Stimulated activated CD8-positive, alpha-beta memory T cell treated with anti-CD3 and anti-CD28 coated beads, Interleukin-15, amount 100 ng/mL, for 24 hours (primary cell): Measurements from ENCODE around the gene MRPL2.
A peak's percentile ranks its signal among the peaks of the same experiment; 100 is the strongest.

ENCODE experiments used
- DNase-seq: peaks from one replicate; pipeline ENCODE4 v3.0.0-alpha.2; 2020; ENCODE audit warnings: low read depth

Gene MRPL2

DNA sequence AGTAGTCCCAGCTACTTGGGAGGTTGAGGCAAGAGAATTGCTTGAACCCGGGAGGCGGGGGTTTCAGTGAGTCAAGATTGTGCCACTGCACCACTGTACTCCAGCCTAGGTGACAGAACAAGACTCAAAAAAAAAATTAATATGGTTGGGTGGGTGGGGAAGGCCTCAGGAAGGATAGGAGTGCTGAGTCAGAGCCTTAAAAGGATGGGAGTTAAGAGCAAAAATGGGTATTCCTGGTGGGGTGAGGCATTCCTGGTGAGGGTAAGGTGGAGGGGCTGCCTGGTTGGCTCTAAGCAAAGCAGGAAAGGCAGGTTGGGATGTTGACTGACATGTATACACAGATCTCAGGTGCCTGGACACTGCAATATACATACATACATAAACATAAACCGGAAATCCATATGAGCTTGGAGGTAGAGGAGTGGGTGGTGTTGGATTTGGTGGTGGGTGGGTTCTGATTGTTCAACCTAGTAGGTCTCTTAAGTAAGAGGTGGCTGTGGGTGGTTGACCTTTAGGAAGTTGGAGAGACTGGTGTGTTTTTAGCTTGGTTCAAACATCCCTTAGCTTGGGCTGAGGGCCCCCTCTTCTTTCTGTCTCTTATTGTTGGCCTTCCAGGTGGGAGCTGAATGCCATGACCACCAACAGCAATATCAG, 39.1 kb downstream of the MRPL2 start:
- no peak for DNase-seq

DNA sequence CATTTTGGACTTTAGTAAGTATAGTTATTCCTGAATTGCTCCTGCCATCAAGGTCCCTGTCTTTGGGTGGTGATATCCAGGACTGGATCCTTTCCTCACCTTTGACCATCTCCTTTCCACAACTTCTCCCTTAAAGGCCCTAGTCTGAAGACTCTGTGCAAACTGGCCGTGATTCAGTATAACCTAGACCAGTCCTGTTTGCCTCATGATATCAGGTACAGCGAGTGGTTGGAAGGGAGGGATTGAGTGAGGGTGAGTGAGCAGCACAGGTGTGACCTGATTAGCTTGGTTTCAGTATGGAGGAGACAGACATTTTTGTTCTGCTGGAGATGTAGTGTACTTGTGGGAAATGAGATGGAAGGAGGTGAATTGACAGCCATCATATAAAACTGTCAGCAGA, 40.1 kb downstream of the MRPL2 start:
- DNase-seq, result no peak

DNA sequence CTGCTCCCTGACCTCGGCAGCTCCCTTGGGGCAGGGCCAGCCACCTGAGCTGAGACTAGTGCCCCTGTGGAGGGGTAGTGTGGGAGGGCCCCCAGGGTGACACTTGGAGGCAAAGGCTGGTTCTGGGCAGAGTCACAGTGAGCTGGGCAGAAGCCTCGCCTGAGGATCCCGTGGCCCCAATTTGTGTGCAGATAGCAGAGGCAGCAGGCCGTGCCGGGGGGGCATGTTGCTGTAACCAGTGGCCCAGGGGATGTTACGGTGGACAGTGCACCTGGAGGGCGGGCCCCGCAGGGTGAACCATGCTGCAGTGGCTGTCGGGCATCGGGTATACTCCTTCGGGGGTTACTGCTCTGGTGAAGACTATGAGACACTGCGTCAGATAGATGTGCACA, 42.3 kb downstream of the MRPL2 start:
- DNase-seq, result no peak

DNA sequence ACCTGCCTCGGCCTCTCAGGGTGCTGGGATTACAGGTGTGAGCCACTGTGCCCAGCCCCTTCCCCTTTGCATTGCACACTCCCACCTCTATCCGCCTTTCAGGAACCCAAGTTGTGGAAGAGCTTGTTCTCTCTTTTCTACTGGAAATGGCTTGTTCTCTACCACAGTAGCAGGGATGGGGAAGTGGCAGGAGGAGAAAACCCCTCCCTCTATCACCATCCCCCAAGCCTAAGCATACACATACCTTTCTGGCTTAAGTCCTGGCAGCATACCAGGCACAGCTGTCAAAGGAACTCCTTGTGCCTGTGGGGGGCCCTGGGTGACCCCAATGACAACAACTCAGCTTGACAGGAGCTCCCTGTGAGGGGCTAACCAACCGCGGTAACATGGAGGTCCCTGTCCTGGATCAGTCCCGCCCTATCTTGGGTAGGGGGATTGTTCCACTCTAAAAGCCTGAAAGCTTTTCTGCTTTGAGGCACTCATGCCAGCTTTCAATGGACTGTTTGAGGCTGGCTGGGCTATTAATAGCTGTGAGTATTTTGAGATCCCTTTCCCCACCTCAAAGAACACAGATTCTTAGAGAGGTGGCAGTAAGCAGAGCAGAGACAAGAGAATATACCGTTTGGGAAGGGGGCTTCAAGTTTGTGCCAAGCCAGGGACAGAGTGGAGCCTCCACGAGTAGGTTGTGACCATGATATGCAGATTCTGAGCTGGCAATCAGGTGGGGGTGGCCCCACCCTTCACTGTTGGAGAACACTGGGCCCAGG, 42.9 kb downstream of the MRPL2 start:
- DNase-seq, result no peak

DNA sequence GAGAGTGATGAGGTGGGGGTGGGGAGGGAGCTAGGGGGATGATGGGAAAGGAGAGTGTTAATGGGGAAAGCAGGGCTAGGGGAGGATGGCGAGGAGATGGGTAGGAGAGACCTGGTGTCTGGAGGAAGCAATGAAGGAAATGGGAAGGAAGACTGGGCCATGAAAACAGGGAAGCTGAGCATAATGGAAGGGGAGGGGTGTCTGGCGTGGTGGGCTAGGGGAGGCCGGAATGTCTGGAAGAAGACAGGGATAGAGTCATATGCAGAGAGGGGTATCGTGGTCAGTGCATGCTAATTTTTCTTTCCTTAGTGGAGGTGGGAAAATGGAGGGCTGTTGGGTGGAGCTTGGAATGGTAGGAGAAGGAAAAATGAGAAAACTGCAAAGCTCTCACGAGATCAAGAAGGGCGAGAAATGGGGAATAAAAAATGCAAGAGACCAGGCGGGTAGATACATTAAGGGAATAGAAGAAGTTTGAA, 44.8 kb downstream of the MRPL2 start:
- no peak for DNase-seq

DNA sequence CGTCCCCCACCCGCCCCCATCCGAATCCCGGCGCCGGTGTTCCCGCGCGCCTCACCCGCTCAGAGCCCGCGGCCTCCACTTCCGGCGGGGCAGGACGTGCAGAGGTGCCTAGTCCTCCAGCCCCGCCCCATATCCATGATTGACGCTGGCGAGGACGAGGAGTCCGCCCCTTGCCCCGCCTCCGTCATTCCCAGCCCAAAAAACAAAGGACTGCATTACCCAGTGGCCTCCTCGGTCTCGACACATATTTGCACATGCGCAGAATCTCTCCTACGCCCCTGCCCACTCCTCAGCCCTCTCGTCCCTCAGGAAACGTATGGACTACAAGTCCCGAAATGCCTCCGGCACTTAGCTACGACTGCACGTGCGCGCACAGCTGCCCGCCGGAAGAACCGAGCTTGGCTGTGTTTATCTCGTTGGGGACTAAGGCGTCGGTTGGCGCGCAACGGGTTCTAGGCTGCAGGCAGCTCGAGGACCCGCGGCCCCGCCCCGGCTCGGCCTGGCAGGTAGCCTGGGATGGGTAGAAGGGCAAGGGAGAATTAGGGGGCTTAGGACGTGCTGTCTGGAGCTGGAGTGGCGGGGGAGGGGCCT, 45.3 kb downstream of the MRPL2 start, which contains the start of the genes KLHDC3 and MEA1:
TSS of gene KLHDC3 (plus strand) at position 407 of the 591 bp plus-strand sequence. CDS start 2,944 bp downstream, outside the sequence.
TSS of gene MEA1 (minus strand) at position 104 of the 591 bp plus-strand sequence. CDS start 133 bp downstream, outside the sequence.
- DNase-seq, result peak; percentile 86

DNA sequence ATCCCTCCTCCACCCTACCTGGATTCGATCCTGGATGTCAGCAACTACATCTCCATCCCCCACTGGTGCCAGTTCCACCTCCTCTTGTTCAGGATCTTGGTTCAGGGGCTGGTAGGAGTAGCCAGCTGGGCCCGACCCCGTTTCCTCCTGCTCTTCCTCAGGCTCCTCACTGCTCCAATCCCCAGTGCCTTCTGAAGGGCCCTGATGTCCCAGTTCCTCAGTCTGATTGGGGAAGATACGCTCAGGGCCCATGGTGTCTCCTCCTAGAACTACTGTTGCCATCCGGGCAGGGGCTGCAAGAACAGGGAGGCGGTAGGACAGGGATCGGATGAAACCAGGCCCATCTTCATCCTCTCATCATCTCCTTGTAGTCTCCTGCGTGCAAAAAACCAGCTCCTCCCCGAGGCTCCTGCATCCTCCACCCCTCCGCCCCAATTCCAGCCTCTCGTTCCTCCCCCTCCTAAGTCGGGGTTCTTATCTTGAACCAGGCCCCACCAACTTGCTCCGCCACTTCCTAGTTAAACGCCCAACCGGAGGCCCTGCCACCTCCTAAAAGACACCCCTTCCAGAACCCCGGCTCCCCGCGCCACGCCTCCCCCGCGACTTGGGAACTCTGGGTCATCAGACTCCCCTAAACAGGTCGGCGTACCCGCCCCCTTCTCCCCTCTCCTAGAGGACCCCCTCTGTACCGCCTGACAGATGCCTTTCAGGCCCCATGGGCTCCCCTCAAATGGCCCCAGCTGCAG, 46.0 kb downstream of the MRPL2 start:
- DNase-seq, result no peak

DNA sequence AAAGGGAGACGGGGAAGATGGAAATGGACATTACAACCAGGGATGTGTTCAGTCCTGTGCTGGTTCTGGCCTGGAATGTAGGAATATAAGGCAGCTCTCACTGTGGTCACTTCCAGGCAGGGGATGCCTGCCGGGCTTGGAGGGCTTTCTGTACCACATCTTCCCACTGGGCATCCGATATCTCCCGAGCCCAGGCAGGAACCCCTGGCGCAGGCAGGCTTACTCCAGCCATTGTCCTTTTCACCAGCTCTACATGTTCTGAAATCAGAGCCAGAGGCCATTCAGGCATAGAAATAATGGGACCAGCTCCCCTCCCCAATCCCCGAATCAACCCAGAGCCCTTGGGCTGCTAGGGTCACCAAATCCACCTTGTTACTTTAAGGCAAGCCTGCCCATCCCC, 46.9 kb downstream of the MRPL2 start:
- no peak for DNase-seq

DNA sequence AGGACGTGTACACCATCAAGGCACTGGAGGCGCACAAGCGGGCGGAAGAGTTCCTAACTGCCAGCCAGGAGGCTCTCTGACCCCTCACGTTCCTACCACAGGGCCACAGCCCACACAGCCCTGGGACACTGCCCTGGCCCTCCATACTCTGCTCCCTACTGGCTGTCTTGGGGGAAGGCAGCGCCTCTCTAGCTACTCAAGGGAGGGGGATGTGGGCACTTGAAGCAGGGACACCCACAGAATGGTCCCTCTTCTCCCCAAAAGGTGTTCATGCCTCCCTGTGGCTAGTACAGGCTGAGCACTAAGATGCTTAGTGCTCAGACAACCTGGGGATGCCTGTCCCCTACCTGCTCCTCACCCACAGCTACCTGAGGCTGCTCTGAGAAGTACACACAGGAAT, 48.0 kb downstream of the MRPL2 start:
- no peak for DNase-seq

DNA sequence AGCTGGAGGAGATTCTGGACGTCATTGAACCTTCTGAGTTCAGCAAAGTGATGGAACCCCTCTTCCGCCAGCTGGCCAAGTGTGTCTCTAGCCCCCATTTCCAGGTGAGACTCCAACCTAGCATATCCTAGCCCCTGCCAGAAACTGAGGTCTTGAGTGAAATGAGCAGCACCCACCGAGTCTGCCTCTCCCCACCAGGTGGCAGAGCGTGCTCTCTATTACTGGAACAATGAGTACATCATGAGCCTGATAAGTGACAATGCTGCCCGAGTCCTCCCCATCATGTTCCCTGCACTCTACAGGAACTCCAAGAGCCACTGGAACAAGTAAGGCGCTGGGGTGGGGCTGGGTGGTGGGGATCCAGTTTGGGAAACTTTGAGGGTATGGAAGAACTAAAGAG, 50.1 kb downstream of the MRPL2 start:
- DNase-seq, result no peak

DNA sequence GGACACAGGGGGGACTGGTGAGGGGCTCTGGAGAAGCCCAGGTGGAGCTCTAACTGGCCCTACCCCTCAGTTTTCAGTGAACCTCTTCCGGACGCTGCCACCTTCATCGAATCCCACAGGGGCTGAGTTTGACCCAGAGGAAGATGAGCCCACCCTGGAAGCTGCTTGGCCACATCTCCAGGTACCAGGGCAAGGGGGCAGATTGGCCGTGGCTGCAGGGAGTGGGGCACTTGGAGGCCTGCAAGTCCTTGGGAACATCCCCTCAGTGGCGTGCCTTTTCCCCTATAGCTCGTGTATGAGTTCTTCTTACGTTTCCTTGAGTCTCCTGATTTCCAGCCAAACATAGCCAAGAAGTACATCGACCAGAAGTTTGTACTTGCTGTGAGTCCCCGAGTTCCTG, 52.1 kb downstream of the MRPL2 start:
- no peak for DNase-seq

DNA sequence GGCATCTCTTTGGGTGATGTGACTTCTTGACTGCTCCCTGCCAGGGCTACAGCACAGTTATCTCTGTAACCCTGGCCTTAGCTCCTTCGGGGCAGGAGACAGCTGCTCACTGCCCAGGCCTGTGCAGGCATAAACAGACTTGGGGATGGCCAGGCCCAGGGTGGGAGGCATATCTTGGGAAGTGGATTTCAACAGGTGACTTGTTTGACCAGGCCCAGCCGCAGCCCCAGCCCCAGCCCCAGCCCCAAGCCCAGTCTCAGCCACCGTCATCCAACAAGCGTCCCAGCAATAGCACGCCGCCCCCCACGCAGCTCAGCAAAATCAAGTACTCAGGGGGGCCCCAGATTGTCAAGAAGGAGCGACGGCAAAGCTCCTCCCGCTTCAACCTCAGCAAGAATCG, 53.0 kb downstream of the MRPL2 start:
- no peak for DNase-seq

DNA sequence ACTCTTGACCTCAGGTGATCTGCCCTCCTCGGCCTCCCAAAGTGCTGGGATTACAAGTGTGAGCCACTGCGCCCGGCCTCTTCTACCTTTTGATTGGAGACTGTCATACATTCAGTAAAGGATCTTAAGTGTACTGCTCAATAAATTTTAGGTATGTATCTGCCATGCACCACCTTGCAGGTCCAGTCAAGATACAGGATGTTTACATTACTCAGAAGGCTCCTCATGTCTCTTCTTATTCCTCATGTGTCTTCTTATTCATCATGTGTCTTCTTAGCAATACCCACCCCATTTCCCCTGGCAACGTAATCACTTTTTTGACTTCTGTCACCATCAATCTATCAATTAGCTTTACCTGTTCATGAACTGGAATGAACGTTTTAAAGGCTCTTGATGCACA, 53.4 kb downstream of the MRPL2 start:
- no peak for DNase-seq
